SK-N-SH (cell line): ENCODE results near the gene MROH7.

Source experiments
- EP300 ChIP-seq, 2 experiments: IDR thresholded peaks; 2 replicates each; pipeline versions ENCODE4 v1.4.0 to v1.6.1; 2012; ENCODE audit warnings: borderline replicate concordance in 1 of 2, low read depth in 1 of 2, low read length in 1 of 2
- EZH2phosphoT487 ChIP-seq: fragments of 200-600 bp; sonication (generic); IDR thresholded peaks from 2 replicates; pipeline ENCODE4 v1.6.1; 2017; ENCODE audit warnings: low read depth, mixed run types, mild to moderate bottlenecking, antibody characterized with exemption, moderate library complexity, borderline replicate concordance
- FOXM1 ChIP-seq: IDR thresholded peaks from 2 replicates; pipeline ENCODE4 v1.4.0; 2012; ENCODE audit warnings: low read depth, mild to moderate bottlenecking
- JUND ChIP-seq: IDR thresholded peaks from 2 replicates; pipeline ENCODE4 v1.4.0; 2012
- POLR2AphosphoS5 ChIP-seq: IDR thresholded peaks from 2 replicates; pipeline ENCODE4 v1.6.1; 2012; ENCODE audit warnings: low read depth, low read length
- SMC3 ChIP-seq: IDR thresholded peaks from 2 replicates; pipeline ENCODE4 v1.6.1; 2012; ENCODE audit warnings: low read depth, low read length, improper control_type of control experiment
- TAF1 ChIP-seq: IDR thresholded peaks from 2 replicates; pipeline ENCODE4 v1.6.1; 2012; ENCODE audit warnings: low read depth, mild to moderate bottlenecking, low read length, moderate library complexity, borderline replicate concordance
- TEAD4 ChIP-seq: IDR thresholded peaks from 2 replicates; pipeline ENCODE4 v1.4.0; 2012; ENCODE audit warnings: mild to moderate bottlenecking, borderline replicate concordance; ENCODE audit not compliant: insufficient read depth
- TF ChIP-seq, protein P1 (sequence below): fragments of 200-600 bp; sonication (generic); IDR thresholded peaks from 2 replicates; pipeline ENCODE4 v1.6.1; 2017; ENCODE audit warnings: antibody characterized with exemption, mild to moderate bottlenecking, moderate library complexity
- TF ChIP-seq, protein P2 (sequence below): IDR thresholded peaks from 2 replicates; pipeline ENCODE4 v1.6.1; 2012; ENCODE audit warnings: mild to moderate bottlenecking, low read depth, low read length, moderate library complexity

DNA sequence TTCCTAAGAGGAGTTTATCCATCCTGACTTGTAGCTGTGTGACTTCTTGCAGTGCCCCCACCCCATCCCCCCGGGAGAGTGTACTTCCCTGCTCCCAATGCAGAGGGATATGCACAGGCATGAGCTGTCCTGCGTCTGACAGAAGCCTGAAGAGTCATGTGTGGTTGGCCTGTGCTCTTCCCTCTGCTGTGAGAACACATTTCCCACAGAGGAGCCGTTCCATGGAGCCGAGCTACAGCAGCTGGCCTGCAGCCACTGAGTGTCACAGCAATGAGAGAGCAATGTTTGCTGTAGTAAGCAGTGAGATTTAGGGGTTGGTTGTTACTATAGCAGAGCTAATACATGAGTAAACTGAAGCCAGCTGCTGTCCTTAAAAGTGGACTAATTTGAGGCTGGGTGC lies 100.7 kb downstream of the MROH7 start:
- TF ChIP-seq, protein P1, sequence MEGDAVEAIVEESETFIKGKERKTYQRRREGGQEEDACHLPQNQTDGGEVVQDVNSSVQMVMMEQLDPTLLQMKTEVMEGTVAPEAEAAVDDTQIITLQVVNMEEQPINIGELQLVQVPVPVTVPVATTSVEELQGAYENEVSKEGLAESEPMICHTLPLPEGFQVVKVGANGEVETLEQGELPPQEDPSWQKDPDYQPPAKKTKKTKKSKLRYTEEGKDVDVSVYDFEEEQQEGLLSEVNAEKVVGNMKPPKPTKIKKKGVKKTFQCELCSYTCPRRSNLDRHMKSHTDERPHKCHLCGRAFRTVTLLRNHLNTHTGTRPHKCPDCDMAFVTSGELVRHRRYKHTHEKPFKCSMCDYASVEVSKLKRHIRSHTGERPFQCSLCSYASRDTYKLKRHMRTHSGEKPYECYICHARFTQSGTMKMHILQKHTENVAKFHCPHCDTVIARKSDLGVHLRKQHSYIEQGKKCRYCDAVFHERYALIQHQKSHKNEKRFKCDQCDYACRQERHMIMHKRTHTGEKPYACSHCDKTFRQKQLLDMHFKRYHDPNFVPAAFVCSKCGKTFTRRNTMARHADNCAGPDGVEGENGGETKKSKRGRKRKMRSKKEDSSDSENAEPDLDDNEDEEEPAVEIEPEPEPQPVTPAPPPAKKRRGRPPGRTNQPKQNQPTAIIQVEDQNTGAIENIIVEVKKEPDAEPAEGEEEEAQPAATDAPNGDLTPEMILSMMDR: no peak
- TF ChIP-seq FOXM1 (no peak), POLR2AphosphoS5 (no peak), EZH2phosphoT487 (no peak), EP300 (IDR thresholded peaks at IDR 0.05; ENCODE audit: borderline replicate concordance in 1 of 2, low read depth in 1 of 2, low read length in 1 of 2) (no peak), JUND (no peak), TEAD4 (no peak), TAF1 (no peak), SMC3 (no peak)
- TF ChIP-seq, protein P2, sequence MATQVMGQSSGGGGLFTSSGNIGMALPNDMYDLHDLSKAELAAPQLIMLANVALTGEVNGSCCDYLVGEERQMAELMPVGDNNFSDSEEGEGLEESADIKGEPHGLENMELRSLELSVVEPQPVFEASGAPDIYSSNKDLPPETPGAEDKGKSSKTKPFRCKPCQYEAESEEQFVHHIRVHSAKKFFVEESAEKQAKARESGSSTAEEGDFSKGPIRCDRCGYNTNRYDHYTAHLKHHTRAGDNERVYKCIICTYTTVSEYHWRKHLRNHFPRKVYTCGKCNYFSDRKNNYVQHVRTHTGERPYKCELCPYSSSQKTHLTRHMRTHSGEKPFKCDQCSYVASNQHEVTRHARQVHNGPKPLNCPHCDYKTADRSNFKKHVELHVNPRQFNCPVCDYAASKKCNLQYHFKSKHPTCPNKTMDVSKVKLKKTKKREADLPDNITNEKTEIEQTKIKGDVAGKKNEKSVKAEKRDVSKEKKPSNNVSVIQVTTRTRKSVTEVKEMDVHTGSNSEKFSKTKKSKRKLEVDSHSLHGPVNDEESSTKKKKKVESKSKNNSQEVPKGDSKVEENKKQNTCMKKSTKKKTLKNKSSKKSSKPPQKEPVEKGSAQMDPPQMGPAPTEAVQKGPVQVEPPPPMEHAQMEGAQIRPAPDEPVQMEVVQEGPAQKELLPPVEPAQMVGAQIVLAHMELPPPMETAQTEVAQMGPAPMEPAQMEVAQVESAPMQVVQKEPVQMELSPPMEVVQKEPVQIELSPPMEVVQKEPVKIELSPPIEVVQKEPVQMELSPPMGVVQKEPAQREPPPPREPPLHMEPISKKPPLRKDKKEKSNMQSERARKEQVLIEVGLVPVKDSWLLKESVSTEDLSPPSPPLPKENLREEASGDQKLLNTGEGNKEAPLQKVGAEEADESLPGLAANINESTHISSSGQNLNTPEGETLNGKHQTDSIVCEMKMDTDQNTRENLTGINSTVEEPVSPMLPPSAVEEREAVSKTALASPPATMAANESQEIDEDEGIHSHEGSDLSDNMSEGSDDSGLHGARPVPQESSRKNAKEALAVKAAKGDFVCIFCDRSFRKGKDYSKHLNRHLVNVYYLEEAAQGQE: no peak
